Omental fat pad (tissue), 4 donors: ENCODE data around the gene DENND5B. TPM values are rescaled to one million over a fixed set of nuclear protein-coding genes. Genes with fewer than 3 reads are reported as not detected.

Source experiments
- ATAC-seq: fragments of 150-250 bp; one replicate; pipeline ENCODE4 v1.9.1; 2016; ENCODE audit warnings: mild to moderate bottlenecking, moderate library complexity; ENCODE audit not compliant: low FRiP score
- DNase-seq: peaks from one replicate; pipeline ENCODE4 v3.0.0-alpha.2; 2019; ENCODE audit warnings: low spot score
- total RNA-seq, 4 donors: library from RNA; depleted of rRNA; stranded (reverse); fragments of >200 nt; gene quantifications; one replicate each; pipeline ENCODE4 v1.1.0, GENCODE V29; 2016
- TF ChIP-seq, protein P1 (sequence below), 3 donors: fragments of 450-650 bp; IDR thresholded peaks; one replicate each; pipeline ENCODE4 v1.5.1; 2016 to 2017; ENCODE audit warnings: antibody characterized with exemption in 3 of 3, mild to moderate bottlenecking in 3 of 3, moderate library complexity in 2 of 3

DENND5B gene
- total RNA-seq, 4 donors from 2014 or later = 9.1 to 17.1 (median 15.8) TPM

DNA sequence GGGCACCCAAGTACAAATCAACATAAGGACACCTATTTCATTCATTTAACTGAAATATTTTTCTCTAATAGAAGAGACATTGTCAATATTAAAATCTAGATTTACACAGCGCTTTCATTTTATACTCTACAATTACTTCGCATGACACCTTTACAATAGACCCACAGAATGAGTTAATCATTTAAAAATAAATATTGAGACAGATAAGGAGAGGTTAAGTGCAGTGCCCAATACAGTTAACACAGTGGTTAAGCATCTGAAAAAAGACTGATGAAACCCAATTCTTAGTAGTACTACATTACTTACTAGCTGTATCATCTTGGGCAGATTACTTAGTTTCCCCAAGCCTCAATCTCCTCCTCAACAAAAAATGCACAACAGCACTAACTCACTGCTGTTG, 116.2 kb downstream of the DENND5B start:
- ATAC-seq (no peak), DNase-seq (no peak)
- TF ChIP-seq, protein P1, sequence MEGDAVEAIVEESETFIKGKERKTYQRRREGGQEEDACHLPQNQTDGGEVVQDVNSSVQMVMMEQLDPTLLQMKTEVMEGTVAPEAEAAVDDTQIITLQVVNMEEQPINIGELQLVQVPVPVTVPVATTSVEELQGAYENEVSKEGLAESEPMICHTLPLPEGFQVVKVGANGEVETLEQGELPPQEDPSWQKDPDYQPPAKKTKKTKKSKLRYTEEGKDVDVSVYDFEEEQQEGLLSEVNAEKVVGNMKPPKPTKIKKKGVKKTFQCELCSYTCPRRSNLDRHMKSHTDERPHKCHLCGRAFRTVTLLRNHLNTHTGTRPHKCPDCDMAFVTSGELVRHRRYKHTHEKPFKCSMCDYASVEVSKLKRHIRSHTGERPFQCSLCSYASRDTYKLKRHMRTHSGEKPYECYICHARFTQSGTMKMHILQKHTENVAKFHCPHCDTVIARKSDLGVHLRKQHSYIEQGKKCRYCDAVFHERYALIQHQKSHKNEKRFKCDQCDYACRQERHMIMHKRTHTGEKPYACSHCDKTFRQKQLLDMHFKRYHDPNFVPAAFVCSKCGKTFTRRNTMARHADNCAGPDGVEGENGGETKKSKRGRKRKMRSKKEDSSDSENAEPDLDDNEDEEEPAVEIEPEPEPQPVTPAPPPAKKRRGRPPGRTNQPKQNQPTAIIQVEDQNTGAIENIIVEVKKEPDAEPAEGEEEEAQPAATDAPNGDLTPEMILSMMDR (IDR thresholded peaks at IDR 0.05) = no peak

DNA sequence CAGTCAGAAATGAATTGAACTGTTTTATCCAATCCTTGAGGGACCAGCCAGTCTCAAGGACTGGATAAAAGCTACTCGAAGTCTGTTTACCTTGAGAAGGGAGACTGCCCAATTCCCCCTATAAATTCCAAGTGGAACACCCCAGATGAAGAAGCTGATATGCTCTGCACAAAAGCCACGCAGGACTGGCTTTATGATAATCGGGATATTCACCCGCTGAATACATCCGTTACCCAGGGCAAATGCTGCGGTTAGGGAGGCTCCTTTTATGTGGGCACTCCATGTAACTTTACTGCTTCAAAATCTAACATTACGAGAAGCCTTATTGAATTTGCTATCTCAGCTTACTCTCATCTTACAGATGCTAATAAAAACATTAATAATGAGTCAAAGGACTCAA, 119.1 kb downstream of the DENND5B start:
- ATAC-seq = no peak
- TF ChIP-seq, protein P1 (IDR thresholded peaks at IDR 0.05) = no peak
- DNase-seq = no peak

DNA sequence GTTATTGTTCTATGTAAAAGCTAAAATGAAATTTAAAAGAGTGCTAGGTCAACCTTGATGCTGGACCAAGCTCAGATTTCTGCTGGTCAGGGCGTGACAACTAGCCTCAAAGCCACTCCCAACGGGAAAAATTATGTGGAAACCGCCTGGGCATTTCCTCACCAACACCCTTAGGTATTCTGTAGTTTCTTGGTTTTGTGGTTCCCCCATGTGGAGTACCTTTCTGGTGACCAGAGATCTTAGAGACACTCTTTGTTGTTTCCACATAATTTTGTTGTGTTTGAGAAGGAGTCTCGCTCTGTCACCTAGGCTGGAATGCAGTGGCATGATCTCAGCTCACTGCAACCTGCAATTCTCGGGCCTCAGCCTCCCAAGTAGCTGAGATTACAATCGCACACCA, 119.9 kb downstream of the DENND5B start:
- ATAC-seq = no peak
- TF ChIP-seq, protein P1 (IDR thresholded peaks at IDR 0.05) = no peak

GRCh38 chr12:31470459-31470858, 120.5 kb downstream of the DENND5B start:
- TF ChIP-seq, protein P1 (IDR thresholded peaks at IDR 0.05) = no peak
- ATAC-seq (no peak), DNase-seq (no peak)

More for the DNA sequence above, 119.9 kb downstream of the DENND5B start:
- no peak for DNase-seq

DNA sequence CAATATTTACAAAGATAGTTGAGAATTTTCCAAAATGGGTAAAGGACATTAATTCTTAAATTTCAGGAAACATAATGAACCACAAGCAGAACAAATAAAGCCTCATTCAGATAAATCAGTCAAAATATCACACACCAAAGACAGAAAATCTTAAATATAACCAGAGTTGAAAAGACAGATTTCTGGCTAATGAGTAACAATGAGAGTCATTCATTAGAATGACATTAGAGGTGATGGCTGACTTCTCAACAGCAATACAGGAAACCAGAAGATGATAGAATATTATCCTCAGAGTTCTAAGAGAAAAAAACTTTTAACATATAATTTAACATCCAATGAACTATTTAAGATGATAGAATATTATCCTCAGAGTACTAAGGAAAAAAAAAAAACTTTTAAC, 124.2 kb downstream of the DENND5B start:
- TF ChIP-seq, protein P1 (IDR thresholded peaks at IDR 0.05) = no peak
- ATAC-seq (no peak), DNase-seq (no peak)

DNA sequence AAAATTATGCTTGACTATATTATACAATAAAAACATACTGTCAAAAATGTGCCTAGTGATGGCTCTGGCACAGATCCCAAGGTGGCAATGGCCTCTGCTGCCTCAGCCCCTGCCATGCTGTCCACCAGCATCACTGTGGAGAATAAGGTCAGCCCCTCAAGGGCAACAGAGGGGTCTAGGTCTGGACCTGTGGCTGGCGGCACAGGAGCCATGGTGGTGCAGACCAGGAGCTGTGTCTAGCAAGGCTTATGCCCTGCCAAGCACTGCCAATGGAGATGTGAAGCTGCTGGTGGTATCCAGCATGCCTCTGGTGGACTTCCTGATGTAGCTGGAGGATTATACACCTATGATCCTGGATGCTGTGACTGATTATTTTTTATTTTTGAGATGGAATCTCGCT, 125.9 kb downstream of the DENND5B start:
- DNase-seq (no peak), ATAC-seq (no peak)
- TF ChIP-seq, protein P1 (IDR thresholded peaks at IDR 0.05) = no peak

DNA sequence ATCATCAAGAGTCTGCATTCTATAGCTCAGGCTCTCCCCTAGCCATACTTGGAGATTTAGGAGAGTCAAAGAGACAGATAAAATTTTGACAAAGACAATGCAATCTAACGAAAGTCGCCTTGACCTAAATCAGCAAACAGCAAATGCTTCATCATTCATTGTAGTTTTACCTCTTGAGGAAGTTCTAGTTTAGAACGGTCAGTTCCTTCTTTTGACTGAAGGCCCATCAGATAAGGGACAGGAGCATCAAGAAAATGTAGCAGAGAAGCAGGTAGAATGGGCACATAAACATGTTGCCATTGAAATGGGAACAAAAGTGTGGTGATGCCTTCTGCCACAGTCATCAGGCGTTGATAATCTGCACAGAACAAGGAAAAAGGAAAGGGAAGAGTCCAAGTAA, 130.9 kb downstream of the DENND5B start:
- TF ChIP-seq, protein P1 (IDR thresholded peaks at IDR 0.05) = no peak
- ATAC-seq = no peak
- no peak for DNase-seq
